ENCODE measurements around the gene SHISA6.

DNA sequence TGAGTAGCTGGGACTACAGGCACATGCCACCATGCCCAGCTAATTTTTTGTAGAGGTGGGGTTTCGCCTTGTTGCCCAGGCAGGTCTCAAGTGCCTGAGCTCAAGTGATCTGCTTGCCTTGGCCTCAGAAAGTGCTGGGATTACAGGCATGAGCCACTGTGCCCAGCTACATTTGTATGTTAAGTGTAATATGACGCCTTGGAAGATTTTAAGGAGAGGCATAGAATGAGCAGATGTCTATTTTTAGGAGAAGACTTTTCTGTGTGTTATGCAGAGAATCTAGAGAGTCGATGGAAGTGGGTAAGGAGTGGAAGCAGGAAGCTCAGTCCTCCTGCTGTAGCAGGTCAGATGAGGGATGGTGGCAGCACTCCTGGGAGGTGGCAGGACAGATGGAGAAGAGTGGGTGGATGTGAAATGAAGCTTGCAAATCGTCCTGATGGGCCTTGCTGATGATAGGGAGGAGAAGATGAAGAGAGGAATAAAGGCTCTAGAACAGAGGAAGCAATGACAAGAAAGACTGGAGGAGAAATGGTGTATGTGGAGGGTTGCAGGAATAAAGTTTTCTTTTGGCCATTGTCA lies 125.3 kb downstream of the SHISA6 start:
- TF ChIP-seq, protein P1, sequence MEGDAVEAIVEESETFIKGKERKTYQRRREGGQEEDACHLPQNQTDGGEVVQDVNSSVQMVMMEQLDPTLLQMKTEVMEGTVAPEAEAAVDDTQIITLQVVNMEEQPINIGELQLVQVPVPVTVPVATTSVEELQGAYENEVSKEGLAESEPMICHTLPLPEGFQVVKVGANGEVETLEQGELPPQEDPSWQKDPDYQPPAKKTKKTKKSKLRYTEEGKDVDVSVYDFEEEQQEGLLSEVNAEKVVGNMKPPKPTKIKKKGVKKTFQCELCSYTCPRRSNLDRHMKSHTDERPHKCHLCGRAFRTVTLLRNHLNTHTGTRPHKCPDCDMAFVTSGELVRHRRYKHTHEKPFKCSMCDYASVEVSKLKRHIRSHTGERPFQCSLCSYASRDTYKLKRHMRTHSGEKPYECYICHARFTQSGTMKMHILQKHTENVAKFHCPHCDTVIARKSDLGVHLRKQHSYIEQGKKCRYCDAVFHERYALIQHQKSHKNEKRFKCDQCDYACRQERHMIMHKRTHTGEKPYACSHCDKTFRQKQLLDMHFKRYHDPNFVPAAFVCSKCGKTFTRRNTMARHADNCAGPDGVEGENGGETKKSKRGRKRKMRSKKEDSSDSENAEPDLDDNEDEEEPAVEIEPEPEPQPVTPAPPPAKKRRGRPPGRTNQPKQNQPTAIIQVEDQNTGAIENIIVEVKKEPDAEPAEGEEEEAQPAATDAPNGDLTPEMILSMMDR (conservative IDR thresholded peaks at IDR 0.05 in 1 of 2, IDR thresholded peaks at IDR 0.05 in 1 of 2; ENCODE audit: extremely low read depth in 1 of 2, insufficient read depth in 1 of 2, low read depth in 1 of 2, low read length in 2 of 2), result no peak
- no peak for TF ChIP-seq EZH2 (IDR thresholded peaks at IDR 0.05; ENCODE audit: borderline replicate concordance, low read length)

All from mammary epithelial cell (primary cell).